NCI-H1105 treated with DMSO at 0.1 percent for 48 hours (cell line): ENCODE measurements around the gene UTS2R.
A peak's percentile ranks its signal among the peaks of the same experiment; 100 is the strongest.
"Not testable (repeated sequence)": the region's sequence is repeated elsewhere in the genome, so short reads cannot be mapped to it uniquely, and the experiment has no call there.

Experiments used
- DNase-seq: peaks from one replicate; lab custom pipeline; 2025; lab: John Stamatoyannopoulos, UW

Gene UTS2R

GRCh38 chr17:82375359-82376041 lies 3.9 kb downstream of the UTS2R start:
- no peak for DNase-seq

GRCh38 chr17:82376042-82376730 lies 4.6 kb downstream of the UTS2R start:
- no peak for DNase-seq

- not testable (repeated sequence) for DNase-seq
These were observed 5.7 kb downstream of the UTS2R start for GRCh38 chr17:82377294-82377693.

- DNase-seq: no peak
These were observed 6.6 kb downstream of the UTS2R start for GRCh38 chr17:82377924-82378740.

GRCh38 chr17:82378741-82379021 lies 7.1 kb downstream of the UTS2R start:
- no peak for DNase-seq

GRCh38 chr17:82380860-82381702 lies 9.5 kb downstream of the UTS2R start:
- no peak for DNase-seq

- DNase-seq: not testable (repeated sequence)
These were observed 10.1 kb downstream of the UTS2R start for GRCh38 chr17:82381703-82382009.

GRCh38 chr17:82382220-82382932 lies 10.8 kb downstream of the UTS2R start:
- DNase-seq: not testable (repeated sequence)

GRCh38 chr17:82382933-82383255 lies 11.3 kb downstream of the UTS2R start:
- no peak for DNase-seq

- no peak for DNase-seq
These were observed 11.8 kb downstream of the UTS2R start for GRCh38 chr17:82383411-82383810.

GRCh38 chr17:82384051-82384729 lies 12.6 kb downstream of the UTS2R start:
- DNase-seq: peak; percentile 17

GRCh38 chr17:82384730-82385481 lies 13.3 kb downstream of the UTS2R start:
- DNase-seq: peak; percentile 87

GRCh38 chr17:82385559-82386254 lies 14.1 kb downstream of the UTS2R start:
- no peak for DNase-seq

- DNase-seq: no peak
These were observed 14.8 kb downstream of the UTS2R start for GRCh38 chr17:82386255-82386831.

GRCh38 chr17:82386881-82387704 lies 15.5 kb downstream of the UTS2R start:
- DNase-seq: no peak

GRCh38 chr17:82387705-82388106 lies 16.1 kb downstream of the UTS2R start:
- DNase-seq: no peak

GRCh38 chr17:82388223-82388921 lies 16.8 kb downstream of the UTS2R start:
- DNase-seq: no peak

- no peak for DNase-seq
These were observed 17.3 kb downstream of the UTS2R start for GRCh38 chr17:82388922-82389283.
